K562 (cell line): ENCODE data around the gene ROM1. TPM values are rescaled to one million over a fixed set of nuclear protein-coding genes. Genes with fewer than 3 reads are reported as not detected.

Experiments used
- CREB1 ChIP-seq, 2 experiments: sonication (generic) in 1 of 2; formaldehyde crosslinking in 1 of 2; IDR thresholded peaks; 2 replicates each; pipeline versions ENCODE4 v1.6.1 to v1.8.0; 2012 to 2022; ENCODE audit warnings: inconsistent platforms in 1 of 2, mild to moderate bottlenecking in 1 of 2, missing genetic modification reagents in 1 of 2, moderate library complexity in 1 of 2
- JUNB ChIP-seq: fragments of 450-650 bp; formaldehyde crosslinking; conservative IDR thresholded peaks from 2 replicates; pipeline ENCODE4 v1.4.0; 2020; ENCODE audit warnings: mild to moderate bottlenecking
- MCM5 ChIP-seq: fragments of 450-650 bp; IDR thresholded peaks from 2 replicates; pipeline ENCODE4 v1.6.1; 2016; ENCODE audit warnings: low read depth
- RREB1 ChIP-seq: fragments of 250-450 bp; sonication (Bioruptor Pico); IDR thresholded peaks from 2 replicates; pipeline ENCODE4 v1.4.0; 2020
- SMAD2 ChIP-seq: fragments of 150-350 bp; IDR thresholded peaks from 2 replicates; pipeline ENCODE4 v1.6.1; 2014; ENCODE audit warnings: low read depth, mild to moderate bottlenecking, low read length
- TAF1 ChIP-seq: IDR thresholded peaks from 2 replicates; pipeline ENCODE4 v1.6.1; 2011; ENCODE audit warnings: mild to moderate bottlenecking, low read length, moderate library complexity; ENCODE audit not compliant: insufficient read depth, control insufficient read depth, severe bottlenecking; ENCODE audit errors: extremely low read depth
- ZBTB7A ChIP-seq: IDR thresholded peaks from 2 replicates; pipeline ENCODE4 v1.6.1; 2011; ENCODE audit warnings: low read depth, mild to moderate bottlenecking, low read length, moderate library complexity, borderline replicate concordance; ENCODE audit not compliant: control insufficient read depth
- ZNF165 ChIP-seq: fragments of 250-450 bp; sonication (Bioruptor Pico); IDR thresholded peaks from 2 replicates; pipeline ENCODE4 v1.4.0; 2020; ENCODE audit warnings: borderline replicate concordance
- ZNF318 ChIP-seq, 2 experiments: fragments of 450-650 bp; IDR thresholded peaks; 2 replicates each; pipeline ENCODE4 v1.6.1; 2016; ENCODE audit warnings: mild to moderate bottlenecking in 2 of 2, borderline replicate concordance in 1 of 2, low read depth in 1 of 2, moderate library complexity in 1 of 2
- ZNF644 ChIP-seq: fragments of 200-800 bp; sonication (Bioruptor generic); IDR thresholded peaks from 2 replicates; pipeline ENCODE4 v1.6.1; 2016; ENCODE audit warnings: low read depth, missing genetic modification characterization, missing compliant biosample characterization
- ZNF766 ChIP-seq: fragments of 200-800 bp; sonication (Bioruptor generic); conservative IDR thresholded peaks from 2 replicates; pipeline ENCODE4 v1.6.1; 2016; ENCODE audit warnings: missing genetic modification characterization, missing compliant biosample characterization
- polyA plus RNA-seq, 8 experiments: library from polyadenylated mRNA; depleted of rRNA in 4 of 8; stranded (reverse) in 5 of 8; unstranded in 3 of 8; fragments of >200 nt; fragmentation: Nextera tagmentation in 2 of 8; fragmentation: Illumina TruSeq in 1 of 8; extraction: Ambion mirVana in 2 of 8; extraction: Trizol in 1 of 8; gene quantifications; 2 replicates each; pipeline versions ENCODE4 v1.2.1 to v1.2.3, GENCODE V29; 2011 to 2014; ENCODE audit warnings: inconsistent platforms in 1 of 8, missing spikeins in 1 of 8
- total RNA-seq, 7 experiments: library from RNA; depleted of rRNA in 6 of 7; stranded (reverse); fragments of >200 nt in 6 of 7; fragmentation: Illumina TruSeq in 2 of 7; extraction: Trizol in 2 of 7; gene quantifications; 2 replicates each; pipeline versions ENCODE4 v1.2.1 to v1.2.3, GENCODE V29; 2011 to 2021; ENCODE audit warnings: low replicate concordance in 1 of 7

Gene ROM1
- total and polyA plus RNA-seq, 9 of the 15 experiments (the other 6 are each of a cell fraction or from before 2014, with no cell fraction given): 0.75 to 4.0 (median 2.6) TPM

GRCh38 chr11:62602141-62603071 lies 10.7 kb upstream of the ROM1 start (continued):
- no peak for TF ChIP-seq ZNF318 (IDR thresholded peaks at IDR 0.05; ENCODE audit: borderline replicate concordance in 1 of 2, low read depth in 1 of 2)
- no peak for TF ChIP-seq ZNF766
- TF ChIP-seq SMAD2: no peak
- TF ChIP-seq MCM5: no peak
- TF ChIP-seq ZBTB7A: peak; percentile 48; the same call in 1 of the 2 replicates
- peak; percentile 9 for TF ChIP-seq TAF1
- peak; percentile 55; the same call in 1 of the 2 replicates for TF ChIP-seq ZNF165 (CRISPR knock-in tag)
- TF ChIP-seq JUNB (CRISPR knock-in tag): no peak
- TF ChIP-seq ZNF644 (tag): no peak
- no peak for TF ChIP-seq CREB1 (IDR thresholded peaks at IDR 0.05)
- peak; percentile 33; the same call in 1 of the 2 replicates for TF ChIP-seq CREB1 (CRISPR knock-in tag; IDR thresholded peaks at IDR 0.05)
- 0 out of 2 replicates have a peak, but pooled peaks have one; percentile 19 for TF ChIP-seq RREB1 (CRISPR knock-in tag)
